BE2C (cell line): Measurements from ENCODE around the gene PHOX2B. TPM values are rescaled to one million over a fixed set of nuclear protein-coding genes. Genes with fewer than 3 reads are reported as not detected.

Experiments used
- DNase-seq: peaks from one replicate; pipeline ENCODE4 v3.0.0-alpha.2; 2020
- H3K27me3 ChIP-seq: fragments of 250-450 bp; sonication (Bioruptor Pico); 2 replicates; pipeline ENCODE4 v1.5.1; 2020; ENCODE audit warnings: mild to moderate bottlenecking
- H3K36me3 ChIP-seq: fragments of 250-450 bp; sonication (Bioruptor Pico); 2 replicates; pipeline ENCODE4 v1.5.1; 2020; ENCODE audit warnings: mild to moderate bottlenecking
- H3K4me1 ChIP-seq: fragments of 250-450 bp; sonication (Bioruptor Pico); 2 replicates; pipeline ENCODE4 v1.5.1; 2020
- H3K4me3 ChIP-seq: 2 replicates; pipeline ENCODE4 v1.5.1; 2011; ENCODE audit warnings: low read depth, low read length
- H3K9me3 ChIP-seq: fragments of 250-450 bp; sonication (Bioruptor Pico); 2 replicates; pipeline ENCODE4 v1.5.1; 2020
- polyA plus RNA-seq: library from polyadenylated mRNA; unstranded; fragments of >200 nt; gene quantifications from one replicate; pipeline ENCODE4 v1.2.1, GENCODE V29; 2012; ENCODE audit warnings: low read depth, missing spikeins; ENCODE audit not compliant: insufficient read length, insufficient read depth
- TF ChIP-seq, protein P1 (sequence below): IDR thresholded peaks from 2 replicates; pipeline ENCODE4 v1.5.1; 2012; ENCODE audit warnings: mild to moderate bottlenecking, low read depth, low read length

Gene PHOX2B
- polyA plus RNA-seq = 33.5 TPM

DNA sequence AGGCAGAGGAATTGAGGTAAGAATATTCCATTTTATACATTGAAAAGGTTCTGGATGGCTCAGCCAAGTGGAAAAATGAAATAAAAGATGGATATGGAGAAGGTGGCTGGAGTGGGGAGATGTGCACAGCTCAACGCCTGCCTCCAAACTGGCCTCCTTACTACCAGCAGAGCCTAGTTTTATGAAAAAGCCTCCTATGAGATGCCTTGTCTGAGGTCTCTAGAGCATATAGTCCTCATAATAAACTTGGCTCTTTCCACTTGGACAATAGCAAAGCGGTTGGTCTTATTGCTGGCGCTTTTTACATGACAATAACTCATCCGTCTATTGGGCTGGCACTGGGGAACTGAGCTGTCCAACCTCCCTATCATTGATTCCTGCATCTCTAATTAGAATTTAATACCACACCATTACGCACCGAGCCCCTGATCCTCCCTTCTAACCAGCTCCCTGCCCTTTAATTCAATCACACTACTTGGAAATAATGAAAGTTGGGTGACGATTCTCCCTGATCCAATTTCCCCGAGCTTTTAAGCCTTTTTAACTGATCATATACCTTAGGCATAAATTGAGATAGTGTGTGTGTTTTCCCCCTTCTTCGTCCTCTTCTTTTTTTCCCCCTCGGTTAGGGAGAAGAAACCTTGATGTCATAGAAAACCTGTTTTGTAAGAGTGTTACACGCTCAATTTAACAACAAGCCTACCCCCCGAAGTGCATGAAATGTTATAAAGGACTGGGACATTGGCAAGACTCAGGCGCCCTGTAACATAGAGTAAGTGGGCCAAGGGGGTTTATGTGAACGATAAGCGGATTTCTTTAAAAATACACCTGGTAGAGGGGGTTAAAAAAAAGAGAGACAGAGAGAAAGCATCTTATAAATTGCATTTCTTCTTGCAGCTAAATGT is at the start of gene PHOX2B:
Gene PHOX2B, minus strand, starts transcription at position 155 of the 905 bp plus-strand sequence. Its CDS starts 115 bp downstream, at position 40.
- Histone ChIP-seq H3K9me3 (no peaks in the 10 kb centered on the region), H3K4me3 (peak within 1 kb of the TSS; percentile 72), H3K4me1 (peaks cover 16% of the 10 kb centered on the region), H3K27me3 (no peaks in the 10 kb centered on the region), H3K36me3 (peaks cover 34% of the 10 kb centered on the region)
- TF ChIP-seq, protein P1, sequence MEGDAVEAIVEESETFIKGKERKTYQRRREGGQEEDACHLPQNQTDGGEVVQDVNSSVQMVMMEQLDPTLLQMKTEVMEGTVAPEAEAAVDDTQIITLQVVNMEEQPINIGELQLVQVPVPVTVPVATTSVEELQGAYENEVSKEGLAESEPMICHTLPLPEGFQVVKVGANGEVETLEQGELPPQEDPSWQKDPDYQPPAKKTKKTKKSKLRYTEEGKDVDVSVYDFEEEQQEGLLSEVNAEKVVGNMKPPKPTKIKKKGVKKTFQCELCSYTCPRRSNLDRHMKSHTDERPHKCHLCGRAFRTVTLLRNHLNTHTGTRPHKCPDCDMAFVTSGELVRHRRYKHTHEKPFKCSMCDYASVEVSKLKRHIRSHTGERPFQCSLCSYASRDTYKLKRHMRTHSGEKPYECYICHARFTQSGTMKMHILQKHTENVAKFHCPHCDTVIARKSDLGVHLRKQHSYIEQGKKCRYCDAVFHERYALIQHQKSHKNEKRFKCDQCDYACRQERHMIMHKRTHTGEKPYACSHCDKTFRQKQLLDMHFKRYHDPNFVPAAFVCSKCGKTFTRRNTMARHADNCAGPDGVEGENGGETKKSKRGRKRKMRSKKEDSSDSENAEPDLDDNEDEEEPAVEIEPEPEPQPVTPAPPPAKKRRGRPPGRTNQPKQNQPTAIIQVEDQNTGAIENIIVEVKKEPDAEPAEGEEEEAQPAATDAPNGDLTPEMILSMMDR = no peak
- peak; percentile 67 for DNase-seq

DNA sequence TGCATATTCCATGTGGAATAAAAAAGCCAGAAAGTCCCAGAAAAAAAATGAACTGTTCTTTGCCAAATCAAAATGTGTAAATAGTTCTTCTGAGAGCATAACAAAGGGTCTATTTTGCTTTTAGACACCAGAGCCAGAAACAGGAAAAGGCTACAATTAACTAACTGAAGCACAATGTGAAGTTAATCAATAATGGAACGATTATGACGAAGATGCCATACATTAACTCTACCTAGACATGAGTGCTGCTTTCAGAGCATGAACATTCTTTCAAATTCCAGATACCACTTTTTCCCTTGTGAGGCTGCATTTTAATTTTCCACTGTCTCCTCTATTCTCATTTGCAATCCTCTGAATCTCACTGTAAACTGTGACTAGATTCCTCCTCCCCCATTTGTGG is 48.7 kb upstream of the PHOX2B start:
- no peak for DNase-seq
- Histone ChIP-seq H3K4me1 (peaks cover 38% of the 10 kb centered on the region), H3K27me3 (no peaks in the 10 kb centered on the region), H3K4me3 (no peak overlapping the region), H3K9me3 (no peaks in the 10 kb centered on the region), H3K36me3 (no peaks in the 10 kb centered on the region)
- TF ChIP-seq, protein P1 = no peak

DNA sequence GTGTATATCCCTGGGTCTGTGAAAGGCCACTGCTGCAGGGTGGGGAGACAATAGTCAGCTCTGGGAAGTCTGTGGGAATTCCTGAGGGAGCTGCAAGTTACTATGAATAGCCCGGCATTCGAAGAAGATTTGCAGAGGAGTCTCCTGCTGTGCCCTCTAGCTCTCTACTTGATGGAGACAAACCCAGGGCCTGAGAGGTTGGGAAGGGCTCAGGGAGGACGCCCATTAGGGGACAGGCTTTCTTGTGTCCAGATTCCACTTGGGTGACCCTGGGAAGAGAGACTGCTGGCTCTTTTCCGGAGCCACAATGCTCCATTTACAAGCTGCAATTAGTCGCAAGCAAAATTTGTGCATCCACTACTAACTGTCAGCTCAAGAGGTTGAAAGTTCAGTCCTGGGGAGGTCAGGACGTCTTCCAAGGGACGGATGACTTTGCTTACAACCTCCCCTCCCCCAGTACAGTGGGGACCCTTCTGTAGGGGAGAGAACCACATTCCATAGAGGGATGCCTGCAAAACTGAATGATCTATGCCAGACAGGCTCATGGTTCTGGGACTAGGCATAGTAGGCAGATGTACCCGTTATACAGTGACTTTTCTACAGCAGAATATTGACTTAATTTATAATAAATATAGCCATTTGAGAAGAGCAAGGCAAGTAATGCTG is 48.2 kb upstream of the PHOX2B start:
- no peaks in the 10 kb centered on the region for H3K9me3 ChIP-seq
- H3K4me3 ChIP-seq = no peak overlapping the region
- H3K4me1 ChIP-seq = peaks cover 38% of the 10 kb centered on the region
- H3K36me3 ChIP-seq = no peaks in the 10 kb centered on the region
- TF ChIP-seq, protein P1 = no peak
- no peaks in the 10 kb centered on the region for H3K27me3 ChIP-seq
- peak; percentile 22 for DNase-seq

DNA sequence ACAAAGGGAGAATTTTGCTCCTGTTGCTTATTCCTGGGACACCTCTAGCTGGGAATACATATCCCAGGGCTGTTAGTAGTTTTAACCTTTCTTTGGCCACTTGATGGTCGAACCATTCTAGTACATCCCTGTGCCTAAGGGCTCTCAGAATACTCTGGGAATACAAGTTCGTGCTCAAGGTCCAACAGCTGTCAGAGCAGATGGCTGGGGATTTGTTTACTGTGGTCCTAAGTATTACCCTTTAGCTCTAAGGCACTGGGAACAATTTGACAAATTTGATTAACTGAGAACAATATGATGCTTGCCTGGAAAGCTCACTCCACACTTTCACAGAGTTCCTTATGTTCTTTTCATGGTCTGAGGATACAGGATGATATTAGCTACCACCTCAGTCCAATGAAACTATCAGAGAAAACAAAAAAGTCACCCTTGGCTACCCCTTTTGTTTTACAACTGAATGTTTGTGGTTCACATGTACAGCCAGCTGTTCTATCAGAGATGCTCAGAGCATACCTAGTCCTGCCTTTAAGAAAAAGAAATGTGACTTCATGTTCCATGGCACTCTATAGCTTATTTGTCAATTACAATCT is 47.4 kb upstream of the PHOX2B start:
- Histone ChIP-seq H3K9me3 (no peaks in the 10 kb centered on the region), H3K36me3 (no peaks in the 10 kb centered on the region), H3K27me3 (no peaks in the 10 kb centered on the region), H3K4me1 (peaks cover 38% of the 10 kb centered on the region), H3K4me3 (no peak overlapping the region)
- peak; percentile 30 for DNase-seq
- TF ChIP-seq, protein P1 = no peak

DNA sequence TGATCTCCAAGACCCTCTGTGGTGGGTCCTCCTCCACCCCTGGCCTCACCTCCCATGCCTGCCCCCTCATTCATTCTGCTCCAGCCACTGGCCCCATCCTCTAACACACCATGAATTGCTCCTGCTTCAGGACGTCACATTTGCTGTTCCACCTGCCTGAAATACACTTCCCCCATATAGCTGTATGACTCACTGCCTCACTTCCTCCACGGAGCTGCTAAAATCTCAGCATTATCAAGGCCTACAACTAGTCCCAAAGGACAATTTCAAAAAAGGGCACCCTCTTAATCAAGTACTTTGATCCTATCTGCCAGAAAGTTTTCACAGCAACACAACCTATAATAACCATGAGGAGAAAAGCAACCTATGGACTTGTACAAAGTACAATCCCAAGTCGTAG is 43.6 kb upstream of the PHOX2B start:
- H3K27me3 ChIP-seq = no peaks in the 10 kb centered on the region
- H3K36me3 ChIP-seq = no peaks in the 10 kb centered on the region
- TF ChIP-seq, protein P1 = no peak
- no peak overlapping the region for H3K4me3 ChIP-seq
- DNase-seq = no peak
- H3K4me1 ChIP-seq = peaks cover 35% of the 10 kb centered on the region
- H3K9me3 ChIP-seq = no peaks in the 10 kb centered on the region
